GM21529 (cell line): ENCODE data around the gene MINPP1.
"Not testable (repeated sequence)": the region's sequence is repeated elsewhere in the genome, so short reads cannot be mapped to it uniquely, and the experiment has no call there.

Experiments used
- ATAC-seq: cut with Tn5 transposase; IDR thresholded peaks from one replicate; pipeline ENCODE4 v1.9.1; 2021; ENCODE audit not compliant: unreplicated experiment

MINPP1 gene

GRCh38 chr10:87560495-87561129, 55.9 kb downstream of the MINPP1 start:
- ATAC-seq = no peak

- no peak for ATAC-seq
These were observed 58.1 kb downstream of the MINPP1 start for GRCh38 chr10:87562750-87563149.

- no peak for ATAC-seq
These were observed 60.3 kb downstream of the MINPP1 start for GRCh38 chr10:87565010-87565409.

GRCh38 chr10:87575851-87576250, 71.2 kb downstream of the MINPP1 start:
- no peak for ATAC-seq

- ATAC-seq = no peak
These were observed 73.6 kb downstream of the MINPP1 start for GRCh38 chr10:87578160-87578841.

GRCh38 chr10:87578842-87579401, 74.2 kb downstream of the MINPP1 start:
- ATAC-seq = no peak

- no peak for ATAC-seq
These were observed 74.9 kb downstream of the MINPP1 start for GRCh38 chr10:87579563-87579962.

GRCh38 chr10:87580016-87580415, 75.3 kb downstream of the MINPP1 start:
- no peak for ATAC-seq

GRCh38 chr10:87585565-87586514, 81.1 kb downstream of the MINPP1 start:
- ATAC-seq = no peak

- ATAC-seq = no peak
These were observed 85.0 kb downstream of the MINPP1 start for GRCh38 chr10:87589645-87590051.

- no peak for ATAC-seq
These were observed 86.3 kb downstream of the MINPP1 start for GRCh38 chr10:87590705-87591588.

GRCh38 chr10:87591589-87591886, 86.8 kb downstream of the MINPP1 start:
- no peak for ATAC-seq

GRCh38 chr10:87592920-87593319, 88.2 kb downstream of the MINPP1 start:
- ATAC-seq = not testable (repeated sequence)

GRCh38 chr10:87593702-87594101, 89.0 kb downstream of the MINPP1 start:
- ATAC-seq = no peak

- no peak for ATAC-seq
These were observed 89.5 kb downstream of the MINPP1 start for GRCh38 chr10:87594181-87594580.

- no peak for ATAC-seq
These were observed 90.2 kb downstream of the MINPP1 start for GRCh38 chr10:87594864-87595263.

GRCh38 chr10:87596351-87596750, 91.7 kb downstream of the MINPP1 start:
- ATAC-seq = no peak

GRCh38 chr10:87598700-87599099, 94.0 kb downstream of the MINPP1 start:
- ATAC-seq = no peak

- no peak for ATAC-seq
These were observed 95.9 kb downstream of the MINPP1 start for GRCh38 chr10:87600581-87600980.
